GM21360 (cell line): Measurements from ENCODE around the gene GRID2.

Source experiments
- ATAC-seq: cut with Tn5 transposase; IDR thresholded peaks from one replicate; pipeline ENCODE4 v1.9.1; 2021; ENCODE audit warnings: mild to moderate bottlenecking, moderate library complexity; ENCODE audit not compliant: unreplicated experiment

GRID2 gene

GRCh38 chr4:92952426-92952825 lies 648.7 kb downstream of the GRID2 start:
- no peak for ATAC-seq

DNA sequence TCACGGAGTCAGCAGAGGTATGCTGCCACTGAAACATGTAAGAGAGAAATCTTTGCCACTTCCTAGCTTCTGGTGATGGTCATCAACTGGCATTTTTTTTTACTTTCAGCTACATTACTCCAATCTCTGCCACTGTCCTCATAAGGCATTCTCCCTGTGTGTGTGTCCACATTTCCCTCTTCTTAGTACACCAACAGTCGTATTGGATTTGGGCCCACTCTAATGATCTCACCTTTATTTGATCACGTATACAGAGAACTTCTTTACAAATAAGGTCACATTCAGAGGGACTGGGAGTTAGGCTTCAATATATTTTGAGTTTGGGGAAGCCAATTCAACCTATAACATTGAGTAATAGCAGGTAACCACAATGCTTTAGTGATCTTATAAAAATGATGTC lies 649.1 kb downstream of the GRID2 start:
- ATAC-seq: no peak

GRCh38 chr4:92953462-92953861 lies 649.7 kb downstream of the GRID2 start:
- ATAC-seq: no peak

DNA sequence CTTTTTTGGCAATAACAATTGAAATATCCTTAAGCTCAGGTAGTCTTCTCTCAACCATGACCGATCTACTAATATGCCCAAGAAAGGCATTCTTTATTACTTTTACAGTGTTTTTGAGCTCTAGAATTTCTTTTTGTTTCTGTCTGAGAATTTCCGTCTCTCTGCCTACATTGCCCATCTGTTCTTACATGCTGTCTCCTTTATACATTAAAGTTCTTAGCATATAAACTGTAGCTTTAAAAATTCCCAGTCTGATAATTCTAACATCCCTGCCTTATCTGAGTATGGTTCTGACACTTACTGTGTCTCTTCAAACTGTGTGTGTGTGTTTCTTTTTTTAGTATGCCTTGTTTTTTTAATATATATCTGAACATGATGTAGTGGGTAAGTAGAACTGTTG lies 658.1 kb downstream of the GRID2 start:
- no peak for ATAC-seq

GRCh38 chr4:92962831-92963230 lies 659.1 kb downstream of the GRID2 start:
- no peak for ATAC-seq

- ATAC-seq: no peak
Measured at GRCh38 chr4:92968556-92968955, 664.8 kb downstream of the GRID2 start.

DNA sequence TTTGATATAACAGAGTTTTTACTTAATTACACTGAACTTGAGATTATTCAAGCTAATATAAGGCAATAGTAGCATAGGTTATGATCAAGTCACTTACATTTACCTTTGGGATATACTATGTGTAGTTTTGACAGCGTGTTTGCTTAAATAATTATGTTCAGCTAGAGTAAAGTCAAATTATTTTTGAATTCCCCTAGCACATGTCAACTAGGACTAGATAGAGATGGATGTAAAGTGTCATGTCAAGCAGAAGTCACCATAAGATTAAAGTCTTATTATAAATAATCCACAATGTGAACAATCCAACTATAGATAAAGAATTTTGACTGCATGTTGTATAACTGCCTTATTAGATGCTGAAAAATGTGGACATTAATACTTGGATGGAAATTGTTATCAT lies 665.2 kb downstream of the GRID2 start:
- no peak for ATAC-seq

GRCh38 chr4:92969650-92970379 lies 666.0 kb downstream of the GRID2 start:
- ATAC-seq: no peak

DNA sequence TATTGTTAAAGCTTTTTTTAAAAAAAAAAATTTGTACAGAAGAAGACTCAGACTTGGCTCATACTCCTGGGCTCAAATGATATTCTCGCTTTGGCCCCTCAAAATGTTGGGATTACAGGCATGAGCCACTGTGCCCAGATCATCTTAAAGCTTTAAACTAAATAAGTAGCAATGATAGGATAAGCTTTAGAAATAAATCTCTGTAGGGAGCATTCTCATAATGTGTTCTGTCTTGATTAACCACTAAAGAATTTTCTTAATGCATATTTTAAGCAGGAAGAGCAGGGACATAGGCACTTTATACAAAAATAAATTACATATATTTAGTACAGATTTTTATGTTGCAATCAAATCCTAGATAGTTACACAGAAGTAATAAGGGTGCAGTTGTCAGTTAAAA lies 667.2 kb downstream of the GRID2 start:
- ATAC-seq: no peak

- ATAC-seq: no peak
Measured at GRCh38 chr4:92988301-92988700, 684.5 kb downstream of the GRID2 start.

DNA sequence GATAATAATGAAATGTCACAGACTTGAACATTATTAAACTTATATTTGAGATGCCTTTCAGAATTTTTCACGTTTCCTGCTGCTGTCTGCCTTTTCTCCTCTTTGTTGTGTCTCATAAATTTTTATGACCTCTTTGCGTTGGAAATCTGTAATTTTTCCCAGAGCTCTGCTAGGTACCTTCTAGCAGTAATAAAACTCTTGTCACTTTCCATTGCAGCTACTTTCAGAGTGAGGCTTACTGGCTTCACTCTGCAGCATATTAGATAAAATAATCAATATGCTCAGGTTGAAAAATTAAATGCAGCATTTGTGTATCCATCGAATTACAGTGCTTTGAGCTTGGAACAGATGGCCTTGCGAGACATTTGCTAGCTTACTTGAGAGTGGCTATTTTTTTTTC lies 689.0 kb downstream of the GRID2 start:
- ATAC-seq: no peak

DNA sequence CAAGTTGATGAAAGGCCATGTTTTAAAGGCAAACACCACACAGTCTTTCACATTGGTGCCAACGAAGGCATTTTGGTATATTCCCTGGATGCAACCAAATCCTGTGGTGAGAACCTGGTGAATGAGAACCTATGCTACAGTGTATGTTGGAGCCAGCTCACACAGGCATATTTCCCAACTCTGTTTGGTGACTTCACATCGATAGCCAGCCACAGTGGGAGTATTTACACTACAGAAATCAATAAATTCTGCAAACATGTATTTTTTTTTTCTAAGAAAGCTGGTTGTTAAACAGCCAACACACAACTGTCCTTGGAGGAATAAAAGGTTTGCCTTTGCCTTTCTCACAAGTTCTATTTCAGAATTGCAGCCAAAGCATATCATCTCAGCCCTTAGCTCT lies 691.0 kb downstream of the GRID2 start:
- ATAC-seq: no peak

DNA sequence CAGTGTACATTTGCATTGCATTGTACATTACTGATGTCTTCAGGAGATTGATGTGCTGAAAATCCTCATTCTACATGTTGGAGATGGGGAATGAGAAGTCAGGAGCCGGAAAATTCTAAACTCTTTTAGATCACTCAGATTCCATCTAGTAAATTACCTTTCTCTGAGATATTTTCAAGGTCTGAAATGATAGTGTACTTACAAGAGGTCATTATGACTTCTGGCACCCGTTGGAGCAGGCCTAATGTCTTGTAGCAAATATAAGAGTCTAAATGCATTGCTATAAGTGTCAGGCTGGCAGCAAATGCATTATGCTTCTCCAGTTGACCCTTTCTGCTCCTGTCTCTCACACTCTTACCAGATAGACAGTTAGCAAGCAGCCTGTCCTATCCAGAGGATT lies 692.8 kb downstream of the GRID2 start:
- no peak for ATAC-seq

- ATAC-seq: no peak
Measured at GRCh38 chr4:93000910-93001309, 697.1 kb downstream of the GRID2 start.

GRCh38 chr4:93002240-93002639 lies 698.5 kb downstream of the GRID2 start:
- ATAC-seq: no peak

GRCh38 chr4:93016350-93016749 lies 712.6 kb downstream of the GRID2 start:
- no peak for ATAC-seq

GRCh38 chr4:93018243-93018642 lies 714.5 kb downstream of the GRID2 start:
- ATAC-seq: no peak

DNA sequence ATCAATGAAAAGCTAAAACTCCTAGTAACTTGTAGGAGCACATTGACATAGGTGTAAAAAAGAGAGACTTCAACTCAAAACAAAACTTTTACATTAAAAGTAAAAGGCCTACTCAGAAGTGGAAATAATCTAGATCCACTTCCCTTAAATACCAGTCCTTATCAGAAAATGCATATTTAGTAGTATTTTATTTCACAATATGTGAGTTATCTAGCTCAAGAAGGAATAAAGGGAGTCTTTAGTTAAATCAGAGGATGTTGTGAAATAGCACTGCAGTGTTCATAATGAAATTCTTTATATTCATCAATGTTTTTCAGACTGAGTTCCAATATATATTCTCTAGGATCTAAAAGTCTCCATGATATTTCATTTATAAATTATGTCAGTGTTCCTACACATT lies 715.0 kb downstream of the GRID2 start:
- ATAC-seq: no peak

GRCh38 chr4:93029769-93030168 lies 726.0 kb downstream of the GRID2 start:
- ATAC-seq: no peak

- peak; percentile 48 for ATAC-seq
Measured at GRCh38 chr4:93030670-93031069, 726.9 kb downstream of the GRID2 start.

DNA sequence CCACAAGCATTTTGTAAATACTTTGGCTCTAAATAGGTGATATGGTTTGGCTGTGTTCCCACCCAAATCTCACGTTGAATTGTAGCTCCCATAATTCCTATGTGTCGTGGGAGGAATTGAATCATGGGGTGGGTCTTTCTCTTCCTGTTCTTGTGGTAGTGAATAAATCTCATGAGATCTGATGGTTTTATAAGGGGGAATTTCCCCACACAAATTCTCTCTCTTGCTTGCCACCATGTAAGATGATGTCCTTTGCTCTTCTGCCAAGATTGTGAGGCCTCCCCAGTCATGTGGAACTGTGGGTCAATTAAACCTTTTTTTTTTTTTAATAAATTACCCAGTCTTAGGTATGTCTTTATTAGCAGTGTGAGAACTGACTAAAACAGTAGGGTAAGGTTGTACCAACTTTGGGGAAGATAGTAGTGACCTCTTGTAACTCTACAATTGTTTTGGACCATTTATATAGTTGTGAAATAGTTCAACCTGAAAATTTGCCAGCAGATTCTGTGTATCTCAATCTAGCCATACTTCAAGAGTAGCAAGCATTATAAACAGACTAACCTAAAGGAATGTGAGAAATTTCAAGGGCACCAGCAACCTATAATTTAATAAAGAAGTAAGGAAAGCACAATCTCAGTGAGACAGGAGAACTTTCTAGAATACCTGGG lies 727.8 kb downstream of the GRID2 start:
- ATAC-seq: no peak

- ATAC-seq: no peak
Measured at GRCh38 chr4:93042746-93043145, 739.0 kb downstream of the GRID2 start.

GRCh38 chr4:93053140-93053539 lies 749.4 kb downstream of the GRID2 start:
- ATAC-seq: no peak
